GM19239 (cell line): ENCODE results near the gene SLC24A5.

Source experiments
- DNase-seq: peaks from one replicate; pipeline ENCODE4 v3.0.0; 2011; ENCODE audit warnings: low spot score; ENCODE audit not compliant: insufficient read length
- FAIRE-seq: peaks from 2 replicates; lab custom pipeline; 2011; peaks lifted over from hg19 to GRCh38; lab: Jason Lieb, UNC

Gene SLC24A5

GRCh38 chr15:48182749-48183148 is 62.0 kb downstream of the SLC24A5 start:
- DNase-seq (no peak), FAIRE-seq (no peak)

GRCh38 chr15:48185529-48185928 is 64.7 kb downstream of the SLC24A5 start:
- DNase-seq (no peak), FAIRE-seq (no peak)

GRCh38 chr15:48186271-48186670 is 65.5 kb downstream of the SLC24A5 start:
- no peak for FAIRE-seq
- DNase-seq: no peak

- DNase-seq: no peak
- FAIRE-seq: no peak
Measured at GRCh38 chr15:48190932-48191573, 70.3 kb downstream of the SLC24A5 start.

- FAIRE-seq (no peak), DNase-seq (no peak)
Measured at GRCh38 chr15:48191574-48192225, 70.9 kb downstream of the SLC24A5 start, which contains the start of gene CTXN2. Gene CTXN2 (plus strand): TSS chr15:48191665. CDS start chr15:48201301, 9,636 bp downstream.
